Adrenal gland (tissue), 12 donors: ENCODE results near the gene TK2. TPM values are rescaled to one million over a fixed set of nuclear protein-coding genes. Genes with fewer than 3 reads are reported as not detected.

ENCODE experiments used
- DNase-seq, 7 donors: peaks; one replicate each; pipeline ENCODE4 v3.0.0-alpha.2; 2019 to 2020
- H3K27ac ChIP-seq, 5 donors: fragments of 200-600 bp; sonication (generic) in 4 of 5; 1 replicate in 3 of 5; 2 replicates in 2 of 5; pipeline versions ENCODE4 v1.5.1 to v1.8.0; 2016 to 2020; ENCODE audit warnings: mild to moderate bottlenecking in 1 of 5
- H3K27me3 ChIP-seq: fragments of 200-600 bp; 2 replicates; pipeline ENCODE4 v1.8.0; 2021
- H3K36me3 ChIP-seq, 2 donors: fragments of 200-600 bp; replicated peaks in 1 of 2; 1 replicate in 1 of 2; 2 replicates in 1 of 2; pipeline versions ENCODE4 v1.5.1 to v1.8.0; 2018 to 2022
- H3K4me1 ChIP-seq, 2 donors: fragments of 200-600 bp; replicated peaks in 1 of 2; 1 replicate in 1 of 2; 2 replicates in 1 of 2; pipeline versions ENCODE4 v1.5.1 to v1.8.0; 2018 to 2021
- H3K4me3 ChIP-seq, 4 donors: fragments of 200-600 bp; sonication (generic) in 3 of 4; one replicate each; pipeline ENCODE4 v1.5.1; 2016 to 2018
- H3K9me3 ChIP-seq, 3 donors: fragments of 200-600 bp; sonication (generic) in 1 of 3; replicated peaks in 1 of 3; 1 replicate in 2 of 3; 2 replicates in 1 of 3; pipeline versions ENCODE4 v1.5.1 to v1.8.0; 2016 to 2021
- POLR2A ChIP-seq, 2 donors: fragments of 450-650 bp; IDR thresholded peaks; one replicate each; pipeline ENCODE4 v1.6.1; 2017; ENCODE audit warnings: antibody characterized with exemption in 2 of 2, mild to moderate bottlenecking in 2 of 2, moderate library complexity in 1 of 2
- WGBS, 4 donors: extraction: QIAGEN DNeasy Blood & Tissue Kit in 2 of 4; methylation state at CpG; one replicate each; pipeline versions ENCODE4 v1.1.5 to v1.1.7; 2013 to 2017; 5-methylcytosine and 5-hydroxymethylcytosine counted together
- intact Hi-C, 2 donors: fragments of 100-400 bp; cut with DNase I; formaldehyde crosslinking; loops; one replicate each; pipeline versions ENCODE4 v1.14.1 to v1.15.0; 2022 to 2023
- polyA plus RNA-seq, 3 donors: library from polyadenylated mRNA; stranded (reverse); fragments of 200-250 nt in 2 of 3; fragments of 350-450 nt in 1 of 3; fragmentation: Illumina TruSeq in 1 of 3; extraction: RNeasy Lipid Tissue Mini Kit (QIAGEN cat#74804) in 1 of 3; gene quantifications; one replicate each; pipeline ENCODE4 v1.2.3, GENCODE V29; 2013 to 2014
- total RNA-seq, 9 donors: library from RNA; depleted of rRNA in 4 of 9; stranded (reverse); fragments of >200 nt in 4 of 9; fragments of 120-200 nt in 1 of 9; fragmentation: NEBNext Ultra II Directional in 1 of 9; extraction: Animal tissue kit (Norgen Biotek cat#: 25700) in 1 of 9; gene quantifications; one replicate each; pipeline versions ENCODE4 v1.1.0 to v1.2.4, GENCODE V29; 2013 to 2023
- TF ChIP-seq, protein P1 (sequence below), 6 experiments: fragments of 450-650 bp in 4 of 6; fragments of 200-600 bp in 2 of 6; sonication (generic) in 1 of 6; IDR thresholded peaks; 1 replicate in 5 of 6; 2 replicates in 1 of 6; pipeline versions ENCODE4 v1.5.1 to v1.8.0; 2016 to 2021; ENCODE audit warnings: antibody characterized with exemption in 6 of 6, mild to moderate bottlenecking in 2 of 6, moderate library complexity in 1 of 6
- donor health status: healthy with polysubstance abuse.
- donor health status: Bipolar disorder and iron deficiency.
- donor health status: DM: yes; HTN: yes; CAD: no.
- donor health status: DM: no; HTN: no; CAD: no.
- donor health status: DM: no; HTN: no; CAD: no.
- donor health status: DM: yes; HTN: yes; CAD: no.

Gene TK2
- total and polyA plus RNA-seq, 12 donors, result 24.9 to 78.9 (median 59.3) TPM

DNA sequence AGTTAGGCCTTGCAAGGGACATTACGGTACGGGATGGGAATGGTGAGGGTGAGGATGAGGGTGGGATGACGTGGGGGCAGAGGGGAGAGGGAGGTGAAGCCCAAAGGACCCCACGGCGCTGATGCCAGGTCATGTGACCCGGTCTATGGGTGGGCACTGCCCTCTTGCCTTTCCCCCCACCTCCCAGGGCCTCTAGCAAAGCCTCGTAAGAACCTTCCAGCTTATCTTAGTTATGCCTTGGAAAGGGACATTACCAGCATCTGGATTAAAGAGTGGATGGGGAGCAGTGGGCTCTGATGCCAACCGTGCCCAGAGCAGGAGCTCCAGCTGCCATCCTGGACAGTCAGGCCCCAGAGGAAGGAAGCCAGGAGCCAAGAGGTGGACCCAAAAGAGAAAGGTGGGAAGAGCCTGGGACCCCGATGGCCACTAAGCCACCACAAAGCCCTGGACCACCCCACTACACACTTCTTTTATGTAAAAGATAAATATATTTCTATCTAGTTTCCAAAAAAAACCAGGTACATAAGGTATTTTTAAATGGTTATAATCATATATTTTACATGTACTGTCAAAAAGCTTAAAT lies 40.9 kb downstream of the TK2 start:
- Histone ChIP-seq H3K36me3 (no peaks in the 10 kb centered on the region), H3K27ac (no peak overlapping the region), H3K4me3 (no peak overlapping the region), H3K4me1 (peaks cover 25 to 31% of the 10 kb centered on the region in 2 donors), H3K27me3 (no peaks in the 10 kb centered on the region), H3K9me3 (no peaks in the 10 kb centered on the region)
- TF ChIP-seq, protein P1, sequence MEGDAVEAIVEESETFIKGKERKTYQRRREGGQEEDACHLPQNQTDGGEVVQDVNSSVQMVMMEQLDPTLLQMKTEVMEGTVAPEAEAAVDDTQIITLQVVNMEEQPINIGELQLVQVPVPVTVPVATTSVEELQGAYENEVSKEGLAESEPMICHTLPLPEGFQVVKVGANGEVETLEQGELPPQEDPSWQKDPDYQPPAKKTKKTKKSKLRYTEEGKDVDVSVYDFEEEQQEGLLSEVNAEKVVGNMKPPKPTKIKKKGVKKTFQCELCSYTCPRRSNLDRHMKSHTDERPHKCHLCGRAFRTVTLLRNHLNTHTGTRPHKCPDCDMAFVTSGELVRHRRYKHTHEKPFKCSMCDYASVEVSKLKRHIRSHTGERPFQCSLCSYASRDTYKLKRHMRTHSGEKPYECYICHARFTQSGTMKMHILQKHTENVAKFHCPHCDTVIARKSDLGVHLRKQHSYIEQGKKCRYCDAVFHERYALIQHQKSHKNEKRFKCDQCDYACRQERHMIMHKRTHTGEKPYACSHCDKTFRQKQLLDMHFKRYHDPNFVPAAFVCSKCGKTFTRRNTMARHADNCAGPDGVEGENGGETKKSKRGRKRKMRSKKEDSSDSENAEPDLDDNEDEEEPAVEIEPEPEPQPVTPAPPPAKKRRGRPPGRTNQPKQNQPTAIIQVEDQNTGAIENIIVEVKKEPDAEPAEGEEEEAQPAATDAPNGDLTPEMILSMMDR (IDR thresholded peaks at IDR 0.05), result no peak
- TF ChIP-seq POLR2A (IDR thresholded peaks at IDR 0.05), result no peak
- peak in 1 of 7 donors; percentile 16 for DNase-seq
- WGBS, 4 donors, result 91 to 96% (median 93%) methylated on average over 8 to 9 of the region's 9 CpGs
- intact Hi-C loops, result no loop called here

DNA sequence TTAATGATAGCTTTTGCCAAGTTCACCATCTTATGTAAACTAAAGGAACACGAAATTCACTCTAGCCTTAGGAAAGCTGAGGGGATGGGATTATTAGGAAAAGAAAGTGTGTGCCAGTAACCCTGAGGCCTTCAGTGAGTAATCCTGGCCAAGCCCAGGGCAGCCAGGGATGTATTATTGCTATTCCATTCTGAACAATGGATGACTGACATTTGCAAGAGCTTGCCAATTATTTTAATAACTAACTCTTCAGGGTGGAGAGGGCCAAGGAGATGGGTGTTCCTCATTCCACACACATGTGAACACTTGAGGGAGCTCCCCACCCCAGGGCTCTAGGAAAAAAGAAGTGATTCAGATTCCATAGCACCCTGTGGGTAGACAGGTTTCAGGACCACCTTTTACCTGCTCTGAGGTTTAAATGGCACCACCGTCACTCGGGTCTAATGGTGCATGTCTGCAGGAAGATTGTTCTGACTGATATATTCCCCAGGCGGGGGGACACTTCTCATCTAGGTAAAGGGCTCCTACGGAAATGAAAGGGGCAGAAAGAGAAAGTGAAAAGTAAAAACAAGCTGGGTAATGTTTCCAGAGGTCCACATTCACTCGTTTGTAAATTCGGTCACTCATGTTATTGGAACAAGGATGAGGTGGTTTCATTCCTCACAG lies 41.5 kb downstream of the TK2 start:
- no peaks in the 10 kb centered on the region for H3K9me3 ChIP-seq
- no peaks in the 10 kb centered on the region for H3K27me3 ChIP-seq
- intact Hi-C loops, result no loop called here
- TF ChIP-seq, protein P1 (IDR thresholded peaks at IDR 0.05), result no peak
- H3K4me1 ChIP-seq, result peaks cover 25 to 34% of the 10 kb centered on the region in 2 donors
- peak in 2 of 7 donors; percentile 9 to 13 for DNase-seq
- no peaks in the 10 kb centered on the region for H3K36me3 ChIP-seq
- H3K4me3 ChIP-seq, result no peak overlapping the region
- no peak overlapping the region for H3K27ac ChIP-seq
- 75 to 87% (median 83%) methylated on average over 7 of the region's 7 CpGs for WGBS, 4 donors

DNA sequence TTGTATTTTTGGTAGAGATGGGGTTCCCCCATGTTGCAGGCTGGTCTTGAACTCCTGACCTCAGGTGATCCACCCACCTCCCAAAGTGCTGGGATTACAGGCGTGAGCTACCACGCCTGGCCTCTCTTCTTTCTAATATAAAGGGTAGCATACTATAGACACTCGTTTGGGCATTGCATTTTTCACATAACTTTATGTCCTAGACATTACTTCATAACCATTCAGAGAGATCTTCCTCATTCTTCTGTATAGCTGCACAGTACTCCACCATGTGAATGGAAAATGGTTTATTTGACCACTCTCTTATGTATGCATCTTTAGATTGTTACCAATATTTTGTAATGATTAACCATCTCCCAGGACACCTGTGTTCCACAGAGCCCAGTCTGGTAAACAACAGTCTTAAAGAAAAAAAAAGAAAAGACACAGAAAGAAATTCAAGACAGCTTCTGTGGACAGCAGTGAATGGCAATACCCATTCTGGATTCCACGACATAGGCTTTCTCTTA lies 42.1 kb downstream of the TK2 start:
- no peak for DNase-seq

DNA sequence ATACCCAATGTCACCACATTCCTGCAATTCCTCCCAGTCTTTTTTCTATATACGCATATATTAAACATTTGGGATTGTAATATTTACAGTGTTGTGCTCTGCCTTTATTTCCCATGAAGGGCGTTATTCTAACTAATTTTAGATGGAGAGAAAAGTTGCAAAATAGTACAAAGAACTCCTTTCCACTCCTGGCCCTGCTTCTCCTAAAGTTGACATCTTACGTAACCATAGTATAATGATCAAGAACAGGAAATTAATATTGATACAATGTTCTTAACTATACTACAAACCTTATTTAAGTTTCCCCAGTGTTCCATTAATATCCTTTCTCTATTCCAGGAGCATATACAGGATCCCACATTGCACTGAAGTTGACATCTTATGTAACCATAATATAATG lies 46.3 kb downstream of the TK2 start:
- no peaks in the 10 kb centered on the region for H3K36me3 ChIP-seq
- no peaks in the 10 kb centered on the region for H3K9me3 ChIP-seq
- H3K4me3 ChIP-seq, result no peak overlapping the region
- intact Hi-C loops, result no loop called here
- 83 to 86% (median 86%) methylated on average over 3 of the region's 3 CpGs for WGBS, 4 donors
- peak overlapping the region in 2 of 5 donors; percentile 39 to 89 for H3K27ac ChIP-seq
- TF ChIP-seq, protein P1 (IDR thresholded peaks at IDR 0.05), result no peak
- TF ChIP-seq POLR2A (IDR thresholded peaks at IDR 0.05), result no peak
- no peaks in the 10 kb centered on the region for H3K27me3 ChIP-seq
- DNase-seq, result no peak
- H3K4me1 ChIP-seq, result peaks cover 10 to 18% of the 10 kb centered on the region in 2 donors

More for the DNA sequence above, 42.1 kb downstream of the TK2 start:
- H3K27ac ChIP-seq, result no peak overlapping the region
- H3K4me3 ChIP-seq, result no peak overlapping the region
- no peaks in the 10 kb centered on the region for H3K9me3 ChIP-seq
- no peaks in the 10 kb centered on the region for H3K36me3 ChIP-seq
- no peaks in the 10 kb centered on the region for H3K27me3 ChIP-seq
- intact Hi-C loops, result no loop called here
- 88 to 93% (median 90%) methylated on average over 4 of the region's 4 CpGs for WGBS, 4 donors
- H3K4me1 ChIP-seq, result peaks cover 31 to 36% of the 10 kb centered on the region in 2 donors
- TF ChIP-seq, protein P1 (IDR thresholded peaks at IDR 0.05), result no peak
- no peak for TF ChIP-seq POLR2A (IDR thresholded peaks at IDR 0.05)
